K562 (cell line): ENCODE data around the gene MEX3A. TPM values are rescaled to one million over a fixed set of nuclear protein-coding genes. Genes with fewer than 3 reads are reported as not detected.
A peak's percentile ranks its signal among the peaks of the same experiment; 100 is the strongest.

ENCODE experiments used
- BRD4 ChIP-seq: fragments of 200-600 bp; sonication (generic); IDR thresholded peaks from 2 replicates; pipeline ENCODE4 v1.6.1; 2017; ENCODE audit warnings: inconsistent platforms
- CTCFL ChIP-seq: IDR thresholded peaks from 2 replicates; pipeline ENCODE4 v1.6.1; 2011; ENCODE audit warnings: borderline replicate concordance, low read depth, mild to moderate bottlenecking, moderate library complexity, low read length; ENCODE audit not compliant: insufficient read depth, poor library complexity, severe bottlenecking
- DPF2 ChIP-seq: fragments of 450-650 bp; IDR thresholded peaks from 2 replicates; pipeline ENCODE4 v1.6.1; 2016
- ILF3 ChIP-seq: fragments of 450-650 bp; IDR thresholded peaks from 2 replicates; pipeline ENCODE4 v1.6.1; 2018; ENCODE audit warnings: antibody characterized with exemption, mild to moderate bottlenecking, moderate library complexity, borderline replicate concordance
- LEF1 ChIP-seq: fragments of 450-650 bp; IDR thresholded peaks from 2 replicates; pipeline ENCODE4 v1.6.1; 2016; ENCODE audit warnings: mild to moderate bottlenecking
- MCM7 ChIP-seq, 2 experiments: fragments of 450-650 bp; IDR thresholded peaks; 2 replicates each; pipeline ENCODE4 v1.6.1; 2016 to 2018
- MTA1 ChIP-seq: fragments of 450-650 bp; IDR thresholded peaks from 2 replicates; pipeline ENCODE4 v1.6.1; 2017; ENCODE audit warnings: borderline replicate concordance
- MYNN ChIP-seq, 2 experiments: sonication (generic); formaldehyde crosslinking in 1 of 2; IDR thresholded peaks; 2 replicates each; pipeline versions ENCODE4 v1.5.0 to v1.6.1; 2016 to 2020; ENCODE audit warnings: antibody characterized with exemption in 1 of 2, missing genetic modification reagents in 1 of 2
- NEUROD1 ChIP-seq: fragments of 150-350 bp; IDR thresholded peaks from 2 replicates; pipeline ENCODE4 v1.6.1; 2014; ENCODE audit warnings: borderline replicate concordance, low read length, low read depth; ENCODE audit not compliant: partially characterized antibody
- NFIC ChIP-seq: fragments of 450-650 bp; IDR thresholded peaks from 2 replicates; pipeline ENCODE4 v1.6.1; 2017; ENCODE audit warnings: mild to moderate bottlenecking, inconsistent platforms
- PML ChIP-seq: IDR thresholded peaks from 2 replicates; pipeline ENCODE4 v1.6.1; 2012; ENCODE audit warnings: low read length, inconsistent platforms
- POLR2A ChIP-seq: fragments of 450-650 bp; conservative IDR thresholded peaks from 2 replicates; pipeline ENCODE4 v1.6.1; 2016
- POLR2G ChIP-seq: fragments of 200-400 bp; formaldehyde crosslinking; IDR thresholded peaks from 2 replicates; pipeline ENCODE4 v1.6.1; 2017; ENCODE audit warnings: low read depth, mild to moderate bottlenecking, antibody characterized with exemption, low read length, moderate library complexity
- RCOR1 ChIP-seq, 2 experiments: IDR thresholded peaks; 2 replicates each; pipeline ENCODE4 v1.6.1; 2012; ENCODE audit warnings: low read depth in 2 of 2, low read length in 2 of 2, borderline replicate concordance in 1 of 2, improper control_type of control experiment in 1 of 2
- SMAD2 ChIP-seq: fragments of 150-350 bp; IDR thresholded peaks from 2 replicates; pipeline ENCODE4 v1.6.1; 2014; ENCODE audit warnings: low read depth, mild to moderate bottlenecking, low read length
- SP1 ChIP-seq: sonication (generic); formaldehyde crosslinking; IDR thresholded peaks from 2 replicates; pipeline ENCODE4 v1.8.1; 2022; ENCODE audit warnings: mild to moderate bottlenecking, missing genetic modification reagents
- TCFL5 ChIP-seq: fragments of 250-450 bp; sonication (Bioruptor Pico); conservative IDR thresholded peaks from 2 replicates; pipeline ENCODE4 v1.6.1; 2021; ENCODE audit warnings: mild to moderate bottlenecking, moderate library complexity, matching md5 sums
- ZBTB17 ChIP-seq: fragments of 450-650 bp; formaldehyde crosslinking; IDR thresholded peaks from 2 replicates; pipeline ENCODE4 v1.4.0; 2020; ENCODE audit warnings: mild to moderate bottlenecking
- ZNF316 ChIP-seq: fragments of 450-650 bp; IDR thresholded peaks from 2 replicates; pipeline ENCODE4 v1.6.1; 2016
- ZNF431 ChIP-seq: sonication (generic); formaldehyde crosslinking; IDR thresholded peaks from 2 replicates; pipeline ENCODE4 v1.8.0; 2022; ENCODE audit warnings: mild to moderate bottlenecking, missing genetic modification reagents
- polyA plus RNA-seq, 8 experiments: library from polyadenylated mRNA; depleted of rRNA in 4 of 8; stranded (reverse) in 5 of 8; unstranded in 3 of 8; fragments of >200 nt; fragmentation: Nextera tagmentation in 2 of 8; fragmentation: Illumina TruSeq in 1 of 8; extraction: Ambion mirVana in 2 of 8; extraction: Trizol in 1 of 8; gene quantifications; 2 replicates each; pipeline versions ENCODE4 v1.2.1 to v1.2.3, GENCODE V29; 2011 to 2014; ENCODE audit warnings: inconsistent platforms in 1 of 8, missing spikeins in 1 of 8
- total RNA-seq, 7 experiments: library from RNA; depleted of rRNA in 6 of 7; stranded (reverse); fragments of >200 nt in 6 of 7; fragmentation: Illumina TruSeq in 2 of 7; extraction: Trizol in 2 of 7; gene quantifications; 2 replicates each; pipeline versions ENCODE4 v1.2.1 to v1.2.3, GENCODE V29; 2011 to 2021; ENCODE audit warnings: low replicate concordance in 1 of 7
- TF ChIP-seq, protein P1 (sequence below): sonication (generic); formaldehyde crosslinking; IDR thresholded peaks from 2 replicates; pipeline ENCODE4 v1.8.0; 2022; ENCODE audit warnings: mild to moderate bottlenecking, missing genetic modification reagents
- TF ChIP-seq, protein P2 (sequence below): fragments of 450-650 bp; IDR thresholded peaks from 2 replicates; pipeline ENCODE4 v1.6.1; 2016; ENCODE audit warnings: antibody characterized with exemption

The MEX3A gene
- total and polyA plus RNA-seq, 9 of the 15 experiments (the other 6 are each of a cell fraction or from before 2014, with no cell fraction given) = 0.36 to 13.7 (median 5.2) TPM

DNA sequence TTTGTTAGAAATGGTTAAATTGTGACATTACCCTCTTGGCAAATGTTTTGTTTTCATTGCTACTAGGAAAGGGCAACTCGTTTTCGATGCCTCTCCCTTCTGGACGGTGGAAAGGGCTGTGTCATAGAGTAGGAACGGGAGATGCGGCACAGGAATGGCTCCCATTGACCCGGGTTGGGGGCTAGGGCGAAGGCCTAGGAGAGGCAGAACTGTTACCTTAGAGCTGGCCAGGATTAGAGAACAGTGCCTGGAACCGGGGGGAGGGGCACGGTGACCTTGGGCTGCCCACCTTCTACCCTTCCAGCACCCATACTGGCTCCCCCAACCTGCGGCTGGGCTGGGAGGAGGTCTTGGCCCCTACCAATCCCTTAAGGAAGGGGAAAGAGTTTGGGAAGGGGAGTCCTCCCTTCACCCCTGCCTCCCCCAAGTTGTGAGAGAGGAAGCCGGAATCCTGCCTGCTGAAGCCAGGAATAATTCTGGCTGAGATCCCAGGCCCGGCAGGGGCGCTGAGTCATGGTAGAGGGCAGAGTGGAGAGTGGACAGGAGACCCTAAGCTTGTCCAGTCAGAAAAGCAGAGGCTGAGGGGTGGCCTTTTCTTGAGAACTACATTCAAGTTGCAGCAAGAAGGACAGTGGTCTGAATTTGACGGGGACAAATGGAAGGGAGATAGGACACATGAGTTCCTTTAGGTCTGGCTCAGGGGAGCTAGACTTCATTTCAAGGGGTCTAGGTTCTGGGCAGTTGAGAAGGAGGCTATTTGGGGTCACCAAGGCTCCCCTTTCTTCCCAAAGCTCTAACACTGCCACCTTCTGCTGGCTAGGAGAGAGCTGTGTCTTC lies 40.5 kb upstream of the MEX3A start (continued):
- TF ChIP-seq SMAD2 = no peak
- no peak for TF ChIP-seq ILF3
- no peak for TF ChIP-seq CTCFL
- no peak for TF ChIP-seq MCM7 (IDR thresholded peaks at IDR 0.05)
- peak; percentile 13; the same call in 1 of the 2 replicates for TF ChIP-seq ZBTB17 (CRISPR knock-in tag)
- TF ChIP-seq TCFL5 = no peak
- TF ChIP-seq ZNF431 (CRISPR knock-in tag) = peak; percentile 33; the same call in 1 of the 2 replicates
- TF ChIP-seq MYNN (IDR thresholded peaks at IDR 0.05) = 0 out of 2 replicates have a peak, but pooled peaks have one; percentile 15
- no peak for TF ChIP-seq MYNN (CRISPR knock-in tag; IDR thresholded peaks at IDR 0.05)
- peak; percentile 18; the same call in 1 of the 2 replicates for TF ChIP-seq PML
- peak; percentile 23; the same call in 1 of the 2 replicates for TF ChIP-seq LEF1
- TF ChIP-seq DPF2 = peak; percentile 86
- peak; percentile 92 for TF ChIP-seq NFIC
- TF ChIP-seq SP1 = peak; percentile 18; the same call in 1 of the 2 replicates
- peak in 1 of 2 experiments; percentile 15; a peak in 1 of 4 replicates for TF ChIP-seq RCOR1 (IDR thresholded peaks at IDR 0.05; ENCODE audit: borderline replicate concordance in 1 of 2, low read depth in 2 of 2, low read length in 2 of 2)
- 0 out of 2 replicates have a peak, but pooled peaks have one; percentile 36 for TF ChIP-seq POLR2A
- TF ChIP-seq, protein P1, sequence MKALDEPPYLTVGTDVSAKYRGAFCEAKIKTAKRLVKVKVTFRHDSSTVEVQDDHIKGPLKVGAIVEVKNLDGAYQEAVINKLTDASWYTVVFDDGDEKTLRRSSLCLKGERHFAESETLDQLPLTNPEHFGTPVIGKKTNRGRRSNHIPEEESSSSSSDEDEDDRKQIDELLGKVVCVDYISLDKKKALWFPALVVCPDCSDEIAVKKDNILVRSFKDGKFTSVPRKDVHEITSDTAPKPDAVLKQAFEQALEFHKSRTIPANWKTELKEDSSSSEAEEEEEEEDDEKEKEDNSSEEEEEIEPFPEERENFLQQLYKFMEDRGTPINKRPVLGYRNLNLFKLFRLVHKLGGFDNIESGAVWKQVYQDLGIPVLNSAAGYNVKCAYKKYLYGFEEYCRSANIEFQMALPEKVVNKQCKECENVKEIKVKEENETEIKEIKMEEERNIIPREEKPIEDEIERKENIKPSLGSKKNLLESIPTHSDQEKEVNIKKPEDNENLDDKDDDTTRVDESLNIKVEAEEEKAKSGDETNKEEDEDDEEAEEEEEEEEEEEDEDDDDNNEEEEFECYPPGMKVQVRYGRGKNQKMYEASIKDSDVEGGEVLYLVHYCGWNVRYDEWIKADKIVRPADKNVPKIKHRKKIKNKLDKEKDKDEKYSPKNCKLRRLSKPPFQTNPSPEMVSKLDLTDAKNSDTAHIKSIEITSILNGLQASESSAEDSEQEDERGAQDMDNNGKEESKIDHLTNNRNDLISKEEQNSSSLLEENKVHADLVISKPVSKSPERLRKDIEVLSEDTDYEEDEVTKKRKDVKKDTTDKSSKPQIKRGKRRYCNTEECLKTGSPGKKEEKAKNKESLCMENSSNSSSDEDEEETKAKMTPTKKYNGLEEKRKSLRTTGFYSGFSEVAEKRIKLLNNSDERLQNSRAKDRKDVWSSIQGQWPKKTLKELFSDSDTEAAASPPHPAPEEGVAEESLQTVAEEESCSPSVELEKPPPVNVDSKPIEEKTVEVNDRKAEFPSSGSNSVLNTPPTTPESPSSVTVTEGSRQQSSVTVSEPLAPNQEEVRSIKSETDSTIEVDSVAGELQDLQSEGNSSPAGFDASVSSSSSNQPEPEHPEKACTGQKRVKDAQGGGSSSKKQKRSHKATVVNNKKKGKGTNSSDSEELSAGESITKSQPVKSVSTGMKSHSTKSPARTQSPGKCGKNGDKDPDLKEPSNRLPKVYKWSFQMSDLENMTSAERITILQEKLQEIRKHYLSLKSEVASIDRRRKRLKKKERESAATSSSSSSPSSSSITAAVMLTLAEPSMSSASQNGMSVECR (CRISPR knock-in tag) = no peak
- 0 out of 2 replicates have a peak, but pooled peaks have one; percentile 17 for TF ChIP-seq BRD4
- peak; percentile 17 for TF ChIP-seq NEUROD1
- TF ChIP-seq MTA1 = no peak
- TF ChIP-seq, protein P2, sequence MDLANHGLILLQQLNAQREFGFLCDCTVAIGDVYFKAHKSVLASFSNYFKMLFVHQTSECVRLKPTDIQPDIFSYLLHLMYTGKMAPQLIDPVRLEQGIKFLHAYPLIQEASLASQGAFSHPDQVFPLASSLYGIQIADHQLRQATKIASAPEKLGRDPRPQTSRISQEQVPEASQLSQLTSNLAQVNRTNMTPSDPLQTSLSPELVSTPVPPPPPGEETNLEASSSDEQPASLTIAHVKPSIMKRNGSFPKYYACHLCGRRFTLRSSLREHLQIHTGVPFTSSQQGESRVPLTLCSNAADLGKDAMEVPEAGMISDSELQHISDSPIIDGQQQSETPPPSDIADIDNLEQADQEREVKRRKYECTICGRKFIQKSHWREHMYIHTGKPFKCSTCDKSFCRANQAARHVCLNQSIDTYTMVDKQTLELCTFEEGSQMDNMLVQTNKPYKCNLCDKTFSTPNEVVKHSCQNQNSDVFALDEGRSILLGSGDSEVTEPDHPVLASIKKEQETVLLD = peak; percentile 63; the same call in 1 of the 2 replicates
- TF ChIP-seq ZNF316 = peak; percentile 89
- TF ChIP-seq POLR2G = 0 out of 2 replicates have a peak, but pooled peaks have one; percentile 24
